Measurements from ENCODE around the gene KLK11.

The KLK11 gene

GRCh38 chr19:51027126-51027806, 850 bp upstream of the KLK11 start:
- DNase-seq = no peak

- DNase-seq = no peak
These were observed 435 bp downstream of the KLK11 start for GRCh38 chr19:51025809-51026553.

- no peak for DNase-seq
These were observed 1.0 kb downstream of the KLK11 start for GRCh38 chr19:51025401-51025800.

- no peak for DNase-seq
These were observed 1.5 kb downstream of the KLK11 start for GRCh38 chr19:51024924-51025323.

- no peak for DNase-seq
These were observed 2.5 kb downstream of the KLK11 start for GRCh38 chr19:51023946-51024345.

GRCh38 chr19:51022526-51022925, 3.9 kb downstream of the KLK11 start:
- DNase-seq = no peak

- peak; percentile 64 for DNase-seq
These were observed 5.3 kb downstream of the KLK11 start for GRCh38 chr19:51020988-51021651.

- DNase-seq = no peak
These were observed 6.9 kb downstream of the KLK11 start, which contains the start of gene KLK10 for GRCh38 chr19:51019544-51019925. TSS of gene KLK10 (minus strand) at chr19:51019709. CDS start at chr19:51019130, 579 bp downstream.

- no peak for DNase-seq
These were observed 7.5 kb downstream of the KLK11 start for GRCh38 chr19:51018745-51019543.

- DNase-seq = peak; percentile 62
These were observed 9.4 kb downstream of the KLK11 start for GRCh38 chr19:51016798-51017683.

- no peak for DNase-seq
These were observed 10.6 kb downstream of the KLK11 start for GRCh38 chr19:51015691-51016267.

GRCh38 chr19:51014242-51014641, 12.2 kb downstream of the KLK11 start:
- DNase-seq = no peak

- no peak for DNase-seq
These were observed 13.7 kb downstream of the KLK11 start for GRCh38 chr19:51012661-51013190.

GRCh38 chr19:51010066-51010795, 16.2 kb downstream of the KLK11 start:
- DNase-seq = no peak

- no peak for DNase-seq
These were observed 17.1 kb downstream of the KLK11 start for GRCh38 chr19:51009061-51009891.

GRCh38 chr19:51007488-51007887, 18.9 kb downstream of the KLK11 start:
- no peak for DNase-seq

- DNase-seq = no peak
These were observed 20.0 kb downstream of the KLK11 start for GRCh38 chr19:51006406-51006805.

GRCh38 chr19:51005248-51005647, 21.2 kb downstream of the KLK11 start:
- DNase-seq = no peak

- DNase-seq = no peak
These were observed 23.1 kb downstream of the KLK11 start for GRCh38 chr19:51003316-51003715.
